Colonic mucosa (tissue), 4 donors: ENCODE results near the gene DISP2. TPM values are rescaled to one million over a fixed set of nuclear protein-coding genes. Genes with fewer than 3 reads are reported as not detected.
A peak's percentile ranks its signal among the peaks of the same experiment; 100 is the strongest.

Source experiments
- DNase-seq: peaks from one replicate; pipeline ENCODE4 v3.0.0-alpha.2; 2020
- H3K27ac ChIP-seq: fragments of 200-600 bp; one replicate; pipeline ENCODE4 v1.8.0; 2021
- H3K27me3 ChIP-seq: fragments of 200-600 bp; one replicate; pipeline ENCODE4 v1.8.0; 2021
- H3K36me3 ChIP-seq: fragments of 200-600 bp; one replicate; pipeline ENCODE4 v1.8.0; 2021
- H3K4me1 ChIP-seq: fragments of 200-600 bp; one replicate; pipeline ENCODE4 v1.8.0; 2021; ENCODE audit warnings: mild to moderate bottlenecking
- H3K4me3 ChIP-seq: fragments of 200-600 bp; one replicate; pipeline ENCODE4 v1.8.0; 2021
- H3K9ac ChIP-seq, 2 donors: one replicate each; pipeline ENCODE4 v1.7.0; 2013; ENCODE audit warnings: control low read depth in 2 of 2, low read depth in 2 of 2, low read length in 2 of 2
- H3K9me3 ChIP-seq: fragments of 200-600 bp; one replicate; pipeline ENCODE4 v1.8.0; 2021
- CTCF ChIP-seq: fragments of 200-600 bp; IDR thresholded peaks from one replicate; pipeline ENCODE4 v1.8.0; 2022; ENCODE audit warnings: antibody characterized with exemption, mild to moderate bottlenecking
- intact Hi-C: fragments of 100-400 bp; cut with DNase I; formaldehyde crosslinking; loops from one replicate; pipeline ENCODE4 v1.14.1; 2022
- total RNA-seq, 2 donors: library from RNA; stranded (reverse); fragmentation: NEBNext Ultra II Directional in 1 of 2; extraction: Animal tissue kit (Norgen Biotek cat#: 25700) in 1 of 2; gene quantifications; one replicate each; pipeline ENCODE4 v1.2.1, GENCODE V29; 2021
- donor health status: healthy.
- donor health status: DM: no; HTN: no; CAD: no.
- donor health status: DM: no; HTN: no; CAD: no.

The DISP2 gene
- total RNA-seq, 2 donors from 2014 or later = 12.6 to 16.3 TPM

- DNase-seq = no peak
- no peak overlapping the region for H3K4me3 ChIP-seq
- H3K9me3 ChIP-seq = no peaks in the 10 kb centered on the region
- no peak overlapping the region for H3K27ac ChIP-seq
- intact Hi-C loops = loop anchor here (5.0 kb wide), 1 partner anchor 44 kb away; the partner anchor contains the start of gene INAFM2
- peak overlapping the region in 1 of 2 donors; percentile 55 for H3K9ac ChIP-seq
- no peaks in the 10 kb centered on the region for H3K36me3 ChIP-seq
- peaks cover 9% of the 10 kb centered on the region for H3K4me1 ChIP-seq
- TF ChIP-seq CTCF = no peak
- no peaks in the 10 kb centered on the region for H3K27me3 ChIP-seq
Observed at GRCh38 chr15:40366457-40367370, 8.7 kb downstream of the DISP2 start.

GRCh38 chr15:40367371-40367685 is 9.3 kb downstream of the DISP2 start:
- Histone ChIP-seq H3K36me3 (no peaks in the 10 kb centered on the region), H3K4me1 (peaks cover 9% of the 10 kb centered on the region), H3K9ac (peak overlapping the region; percentile 55 to 62), H3K9me3 (no peaks in the 10 kb centered on the region), H3K27me3 (no peaks in the 10 kb centered on the region), H3K4me3 (no peak overlapping the region), H3K27ac (peak overlapping the region; percentile 44)
- intact Hi-C loops = loop anchor here (5.0 kb wide), 1 partner anchor 45 kb away; the partner anchor contains the start of gene INAFM2
- no peak for DNase-seq
- no peak for TF ChIP-seq CTCF

GRCh38 chr15:40367686-40368611 is 9.9 kb downstream of the DISP2 start:
- H3K27ac ChIP-seq = peak overlapping the region; percentile 44
- no peaks in the 10 kb centered on the region for H3K27me3 ChIP-seq
- no peaks in the 10 kb centered on the region for H3K36me3 ChIP-seq
- H3K9me3 ChIP-seq = no peaks in the 10 kb centered on the region
- peaks cover 9% of the 10 kb centered on the region for H3K4me1 ChIP-seq
- peak overlapping the region; percentile 55 to 62 for H3K9ac ChIP-seq
- H3K4me3 ChIP-seq = peak overlapping the region; percentile 32
- TF ChIP-seq CTCF = peak; percentile 79
- intact Hi-C loops = loop anchor here (2.0 to 5.0 kb wide), 2 partner anchors 46 to 55 kb away; partner anchors contain the start of gene INAFM2
- DNase-seq = peak; percentile 85

GRCh38 chr15:40368719-40369473 is 10.9 kb downstream of the DISP2 start:
- no peak overlapping the region for H3K4me3 ChIP-seq
- intact Hi-C loops = loop anchor here (2.0 to 5.0 kb wide), 2 partner anchors 47 to 54 kb away; partner anchors contain the start of gene INAFM2
- H3K4me1 ChIP-seq = peaks cover 9% of the 10 kb centered on the region
- no peak overlapping the region for H3K9ac ChIP-seq
- DNase-seq = no peak
- no peak overlapping the region for H3K27ac ChIP-seq
- H3K27me3 ChIP-seq = no peaks in the 10 kb centered on the region
- no peaks in the 10 kb centered on the region for H3K9me3 ChIP-seq
- H3K36me3 ChIP-seq = no peaks in the 10 kb centered on the region
- TF ChIP-seq CTCF = no peak

GRCh38 chr15:40369474-40369869 is 11.5 kb downstream of the DISP2 start:
- no peak for TF ChIP-seq CTCF
- intact Hi-C loops = loop anchor here (2.0 to 5.0 kb wide), 2 partner anchors 47 to 53 kb away; partner anchors contain the start of gene INAFM2
- H3K4me3 ChIP-seq = no peak overlapping the region
- no peak overlapping the region for H3K9ac ChIP-seq
- no peak overlapping the region for H3K27ac ChIP-seq
- peaks cover 9% of the 10 kb centered on the region for H3K4me1 ChIP-seq
- no peaks in the 10 kb centered on the region for H3K9me3 ChIP-seq
- DNase-seq = no peak
- H3K36me3 ChIP-seq = no peaks in the 10 kb centered on the region
- H3K27me3 ChIP-seq = no peaks in the 10 kb centered on the region
